NCI-H1436 treated with DMSO at 0.1 percent for 48 hours (cell line): Measurements from ENCODE around the gene PLAC1.

Source experiments
- DNase-seq: peaks from one replicate; lab custom pipeline; 2025; lab: John Stamatoyannopoulos, UW

Gene PLAC1

GRCh38 chrX:134588806-134589205 lies 69.5 kb downstream of the PLAC1 start:
- DNase-seq = no peak

- DNase-seq = no peak
Measured at GRCh38 chrX:134580907-134581306, 77.4 kb downstream of the PLAC1 start.

GRCh38 chrX:134573683-134574035 lies 84.6 kb downstream of the PLAC1 start:
- no peak for DNase-seq

GRCh38 chrX:134572816-134573682 lies 85.2 kb downstream of the PLAC1 start:
- DNase-seq = no peak

GRCh38 chrX:134571796-134572195 lies 86.5 kb downstream of the PLAC1 start:
- no peak for DNase-seq

GRCh38 chrX:134570899-134571298 lies 87.4 kb downstream of the PLAC1 start:
- no peak for DNase-seq

GRCh38 chrX:134570509-134570846 lies 87.8 kb downstream of the PLAC1 start:
- no peak for DNase-seq

- DNase-seq = no peak
Measured at GRCh38 chrX:134569306-134569705, 89.0 kb downstream of the PLAC1 start.

- DNase-seq = no peak
Measured at GRCh38 chrX:134568285-134569016, 89.8 kb downstream of the PLAC1 start.

- DNase-seq = no peak
Measured at GRCh38 chrX:134566506-134566905, 91.8 kb downstream of the PLAC1 start.

GRCh38 chrX:134562002-134562401 lies 96.3 kb downstream of the PLAC1 start:
- DNase-seq = no peak

- no peak for DNase-seq
Measured at GRCh38 chrX:134558133-134558532, 100.1 kb downstream of the PLAC1 start.

GRCh38 chrX:134554291-134554690 lies 104.0 kb downstream of the PLAC1 start:
- no peak for DNase-seq

- DNase-seq = no peak
Measured at GRCh38 chrX:134552351-134552750, 105.9 kb downstream of the PLAC1 start.

GRCh38 chrX:134551376-134552048 lies 106.8 kb downstream of the PLAC1 start:
- DNase-seq = no peak

- no peak for DNase-seq
Measured at GRCh38 chrX:134548257-134549201, 109.7 kb downstream of the PLAC1 start.

- DNase-seq = no peak
Measured at GRCh38 chrX:134547047-134547679, 111.1 kb downstream of the PLAC1 start.

- no peak for DNase-seq
Measured at GRCh38 chrX:134546187-134546586, 112.1 kb downstream of the PLAC1 start.

- DNase-seq = no peak
Measured at GRCh38 chrX:134545510-134545909, 112.8 kb downstream of the PLAC1 start.

GRCh38 chrX:134544513-134545151 lies 113.6 kb downstream of the PLAC1 start:
- DNase-seq = no peak

- DNase-seq = no peak
Measured at GRCh38 chrX:134544135-134544512, 114.1 kb downstream of the PLAC1 start.
